Hematopoietic multipotent progenitor cell treated with erythropoietin and hydrocortisone succinate and interleukin-3 and kit ligand, for 15 days (in vitro differentiated cells): ENCODE measurements around the gene RABGAP1L.
"Not testable (repeated sequence)": the region's sequence is repeated elsewhere in the genome, so short reads cannot be mapped to it uniquely, and the experiment has no call there.

ENCODE experiments used
- DNase-seq: peaks from one replicate; pipeline ENCODE4 v3.0.0-alpha.2; 2015; ENCODE audit warnings: low spot score

The RABGAP1L gene

DNA sequence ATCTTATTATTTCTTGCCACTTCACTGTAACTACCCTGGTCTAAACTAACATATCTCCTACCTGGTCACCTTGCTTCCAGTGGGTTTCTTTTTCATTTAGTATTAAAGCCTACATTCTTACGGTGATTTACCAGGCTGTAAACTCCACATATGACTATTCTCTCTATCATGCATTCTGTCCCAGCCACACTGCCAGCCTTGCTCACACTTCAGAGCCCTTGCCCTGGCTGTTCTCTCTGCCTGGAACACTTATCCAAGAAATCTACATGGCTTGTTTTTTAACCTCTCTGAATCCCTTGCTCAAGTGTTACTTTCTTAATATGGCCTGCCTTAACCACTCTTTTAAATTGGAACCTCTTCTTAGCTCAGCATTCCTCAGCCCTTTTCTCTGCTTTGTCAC, 501.2 kb downstream of the RABGAP1L start:
- no peak for DNase-seq

DNA sequence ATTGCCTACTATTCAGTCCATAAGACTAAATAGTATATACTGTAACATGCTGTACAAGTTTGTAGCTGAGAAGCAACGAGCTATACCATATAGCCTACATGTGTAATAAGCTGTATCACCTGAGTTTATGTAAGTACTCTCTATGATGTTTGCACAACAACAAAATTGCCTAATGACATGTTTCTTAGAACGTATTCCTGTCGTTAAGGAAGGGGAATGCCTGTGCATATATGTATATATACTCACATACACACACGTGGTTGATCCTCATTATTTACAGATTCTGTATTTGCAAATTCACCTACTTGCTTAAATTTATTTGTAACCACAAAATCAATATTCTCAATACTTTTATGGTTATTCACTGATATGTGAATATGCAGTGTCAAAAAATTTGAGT, 504.0 kb downstream of the RABGAP1L start:
- DNase-seq = no peak

DNA sequence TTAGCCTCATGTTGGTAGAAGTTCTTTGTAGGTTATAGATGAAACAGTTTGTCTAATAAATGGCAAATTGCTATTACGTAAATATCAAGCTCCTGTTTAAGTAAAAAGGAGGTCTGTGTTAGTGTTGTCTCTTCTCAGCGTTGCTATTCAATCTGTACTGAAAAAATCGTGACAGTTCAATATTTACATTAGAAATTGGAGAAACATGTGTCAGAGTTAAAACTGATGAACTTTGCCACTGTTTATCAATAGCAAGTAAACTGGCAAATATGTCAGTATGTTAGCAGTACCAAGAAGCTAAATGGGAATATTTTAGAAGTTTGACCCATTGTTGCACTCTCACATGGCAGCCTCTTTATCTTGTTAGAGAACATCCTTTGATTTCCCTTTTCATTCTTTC, 506.9 kb downstream of the RABGAP1L start:
- no peak for DNase-seq

DNA sequence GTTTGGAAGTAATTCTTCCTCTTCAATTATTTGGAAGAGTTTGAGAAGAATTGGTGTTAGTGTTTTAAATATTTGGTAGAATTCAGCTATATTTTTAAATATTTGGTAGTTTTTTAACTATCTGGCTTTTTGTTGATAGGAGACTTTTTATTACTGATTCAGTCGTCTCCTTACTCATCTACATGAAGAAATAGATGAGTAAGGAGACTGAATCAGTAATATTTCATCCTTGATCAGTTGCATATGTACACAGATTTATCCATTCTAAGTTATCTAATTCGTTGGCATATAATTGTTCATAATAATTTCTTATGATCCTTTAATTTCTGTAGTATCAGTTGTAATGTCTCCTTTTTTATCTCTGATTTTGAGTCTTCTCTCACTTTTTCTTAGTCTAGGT, 512.5 kb downstream of the RABGAP1L start:
- no peak for DNase-seq

DNA sequence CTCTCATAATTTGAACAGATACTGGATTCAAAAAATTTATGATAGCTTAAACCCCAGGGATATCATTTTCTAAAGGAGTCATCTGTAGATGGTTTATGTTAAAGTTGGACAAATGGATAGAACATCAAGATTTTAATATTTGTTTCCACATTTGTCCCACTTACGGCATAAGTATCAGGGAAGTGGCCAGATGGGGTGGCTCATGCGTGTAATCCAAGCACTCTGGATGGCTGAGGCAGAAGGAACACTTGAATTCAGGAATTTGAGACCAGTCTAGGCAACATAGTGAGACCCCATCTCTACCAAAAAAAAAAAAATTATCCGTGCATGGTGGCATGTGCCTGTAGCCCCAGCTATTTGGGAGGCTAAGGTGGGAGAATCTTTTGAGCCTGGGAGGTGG, 517.5 kb downstream of the RABGAP1L start:
- DNase-seq = no peak

DNA sequence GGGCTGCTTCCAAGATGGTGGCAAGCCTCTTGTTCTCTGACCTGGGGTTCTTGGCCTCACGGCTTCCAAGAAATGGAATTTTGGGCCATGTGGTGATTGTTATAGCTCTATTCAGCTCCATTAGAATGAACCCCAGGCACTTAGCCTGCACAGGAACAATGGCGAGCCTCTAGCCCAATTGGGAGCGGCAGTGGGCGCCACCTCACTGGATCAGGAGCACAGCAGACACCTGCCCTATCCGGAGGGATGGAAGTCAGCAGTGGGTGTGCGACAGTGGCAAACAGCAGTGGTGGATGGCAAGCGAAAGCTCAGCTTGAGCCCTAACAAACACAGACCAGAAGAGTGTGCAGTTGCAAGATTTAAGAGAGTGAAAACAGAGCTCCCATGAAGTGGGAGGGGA, 519.3 kb downstream of the RABGAP1L start:
- no peak for DNase-seq

DNA sequence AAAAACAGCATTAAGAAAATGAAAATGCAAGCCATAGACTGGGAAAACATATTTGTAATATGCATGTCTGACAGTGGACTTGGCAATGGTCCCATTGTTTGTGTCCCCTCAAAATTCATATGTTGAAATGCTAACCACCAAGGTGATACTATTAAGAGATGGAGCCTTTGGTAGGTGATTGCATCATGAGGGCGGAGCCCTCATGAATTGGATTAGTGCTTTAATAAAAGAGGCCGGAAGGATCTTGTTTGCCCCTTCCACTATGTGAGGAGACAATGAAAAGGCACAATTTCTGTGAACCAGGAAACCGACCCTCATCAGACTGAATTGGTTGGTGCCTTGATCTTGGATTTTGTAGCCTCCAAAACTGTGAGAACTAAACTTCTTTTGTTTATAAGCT, 520.8 kb downstream of the RABGAP1L start:
- no peak for DNase-seq

DNA sequence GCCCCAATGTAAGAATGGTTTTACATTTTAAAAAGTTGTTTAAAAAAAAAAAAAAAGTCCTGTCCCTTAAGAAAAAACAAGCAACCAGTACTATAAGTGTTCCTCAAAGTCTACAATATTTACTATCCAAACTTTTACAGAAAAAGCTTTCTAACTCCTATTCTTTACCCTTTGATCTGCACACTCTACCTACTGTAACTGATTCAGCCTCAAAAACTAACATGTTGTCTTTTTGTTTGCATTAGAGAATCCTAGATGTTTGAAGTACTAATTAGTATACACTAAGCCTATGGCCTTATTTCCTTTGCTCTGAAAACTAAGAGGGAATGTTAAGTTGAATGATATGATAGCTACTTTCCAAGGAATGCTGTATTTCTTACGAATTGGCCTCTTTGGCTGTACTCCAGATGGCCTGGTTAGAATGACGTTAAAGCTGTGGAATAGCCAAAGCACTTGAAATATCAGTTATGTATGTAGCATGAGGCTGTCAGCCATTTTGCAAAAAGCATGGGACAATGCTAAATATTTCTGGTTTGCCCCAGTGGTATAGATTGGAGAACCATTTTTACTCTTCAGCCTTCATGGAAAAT, 523.2 kb downstream of the RABGAP1L start:
- DNase-seq = no peak

DNA sequence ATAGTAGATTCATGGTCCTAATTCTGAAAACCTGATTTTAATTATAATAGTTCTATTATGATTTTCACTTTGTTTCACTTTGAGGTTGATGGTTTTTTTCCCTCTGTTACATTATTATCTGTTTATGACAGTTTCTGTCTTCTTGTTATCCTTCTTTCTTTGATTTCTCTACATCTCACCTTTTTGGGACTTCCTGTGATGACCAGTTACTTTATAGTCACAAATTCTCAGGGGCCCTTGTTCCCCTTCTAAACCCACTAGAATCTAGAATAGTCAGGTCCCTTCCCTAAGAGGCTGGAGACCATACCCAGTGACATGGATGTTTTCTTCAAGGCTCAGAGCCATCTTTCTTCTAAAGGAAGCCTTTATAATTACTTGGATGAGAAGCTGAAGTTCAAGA, 526.9 kb downstream of the RABGAP1L start:
- no peak for DNase-seq

DNA sequence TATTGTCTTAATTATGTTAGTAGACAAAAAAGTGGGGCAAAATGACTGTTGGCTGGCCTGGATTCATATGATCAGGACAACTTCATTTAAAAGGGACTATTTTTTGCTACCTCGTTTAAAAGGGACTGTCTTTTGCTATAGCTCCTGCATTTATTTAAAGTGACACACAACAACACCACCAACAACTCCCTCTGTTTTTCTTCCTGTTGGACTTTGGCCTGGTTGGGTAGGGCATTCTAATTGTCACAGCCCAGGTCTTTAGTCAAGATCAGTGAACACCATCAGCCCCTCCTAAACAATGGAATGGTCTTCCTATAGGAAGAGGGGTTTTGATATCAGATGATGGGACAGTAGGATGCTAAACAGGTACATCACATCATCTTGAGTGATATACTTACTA, 530.2 kb downstream of the RABGAP1L start:
- DNase-seq = no peak

DNA sequence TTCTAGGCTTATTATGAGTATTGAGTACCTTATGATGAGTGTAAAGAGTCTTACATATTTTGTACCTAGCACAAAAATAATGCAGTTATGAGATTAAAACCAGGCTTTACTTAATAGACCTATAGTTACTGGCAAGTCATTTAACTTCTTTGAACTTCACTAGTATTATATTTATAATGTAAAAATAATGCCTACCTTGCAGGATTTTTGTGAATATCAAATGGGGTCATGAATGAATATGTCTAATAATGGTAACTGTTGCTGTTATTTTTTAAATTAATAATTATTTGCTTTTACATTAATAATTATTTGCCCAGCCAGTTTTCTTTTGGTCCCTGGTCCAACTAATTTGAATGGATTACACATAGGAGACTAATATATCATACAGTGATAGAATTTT, 530.9 kb downstream of the RABGAP1L start:
- no peak for DNase-seq

DNA sequence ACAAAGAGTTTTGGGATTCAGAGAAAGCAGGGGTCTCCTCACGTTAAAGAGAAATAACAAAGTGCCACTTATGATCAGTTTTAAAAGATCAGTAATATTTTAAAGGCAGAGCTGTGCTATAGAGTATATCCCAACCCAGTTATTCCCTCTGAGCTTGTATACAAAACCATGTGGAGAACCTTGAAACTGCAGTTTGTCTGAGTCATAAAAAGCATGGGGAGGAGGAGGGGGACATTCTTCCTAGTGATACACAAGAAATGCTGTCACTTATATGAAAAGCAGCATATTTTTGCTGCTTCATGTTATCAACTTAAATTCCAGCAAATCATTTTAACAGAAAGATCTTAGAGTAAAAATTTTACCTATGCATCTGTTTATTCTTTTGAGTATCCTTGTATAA, 533.0 kb downstream of the RABGAP1L start:
- DNase-seq = no peak

DNA sequence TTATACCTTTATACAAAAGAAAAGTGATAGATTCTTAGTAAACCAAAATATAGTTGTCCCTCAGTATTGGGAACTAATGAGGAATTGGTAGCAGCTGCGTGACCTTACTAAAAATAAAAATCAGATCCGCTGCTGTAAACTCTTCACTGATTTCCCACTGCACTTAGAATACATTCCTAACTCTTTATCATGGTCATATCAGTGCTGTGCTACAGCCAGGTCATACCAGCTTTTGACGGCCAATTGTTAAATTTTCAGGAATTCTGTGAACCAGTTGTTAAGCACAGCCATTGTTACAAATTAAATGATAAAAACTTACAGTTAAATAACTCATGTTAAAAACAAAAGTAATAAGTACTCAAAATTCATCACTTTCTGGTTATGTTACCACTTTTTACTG, 533.8 kb downstream of the RABGAP1L start:
- no peak for DNase-seq

DNA sequence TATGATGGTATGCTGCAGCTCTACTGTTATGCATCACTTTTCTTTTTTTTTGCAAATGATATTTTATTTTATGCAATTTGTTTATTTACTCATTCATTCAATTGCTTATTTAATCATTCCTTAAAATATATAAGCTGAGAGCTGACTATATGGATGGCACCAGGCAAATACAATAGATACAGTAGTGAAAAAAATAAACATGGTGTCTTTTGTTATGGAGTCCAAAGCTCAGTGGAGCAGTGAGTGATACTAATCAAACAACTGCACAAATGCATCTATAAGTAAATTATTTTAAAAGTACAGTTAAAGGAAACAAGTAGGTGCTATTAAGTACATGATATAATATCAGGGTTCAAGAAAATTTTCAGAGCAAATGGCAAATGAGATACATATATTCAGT, 534.2 kb downstream of the RABGAP1L start:
- DNase-seq = not testable (repeated sequence)

DNA sequence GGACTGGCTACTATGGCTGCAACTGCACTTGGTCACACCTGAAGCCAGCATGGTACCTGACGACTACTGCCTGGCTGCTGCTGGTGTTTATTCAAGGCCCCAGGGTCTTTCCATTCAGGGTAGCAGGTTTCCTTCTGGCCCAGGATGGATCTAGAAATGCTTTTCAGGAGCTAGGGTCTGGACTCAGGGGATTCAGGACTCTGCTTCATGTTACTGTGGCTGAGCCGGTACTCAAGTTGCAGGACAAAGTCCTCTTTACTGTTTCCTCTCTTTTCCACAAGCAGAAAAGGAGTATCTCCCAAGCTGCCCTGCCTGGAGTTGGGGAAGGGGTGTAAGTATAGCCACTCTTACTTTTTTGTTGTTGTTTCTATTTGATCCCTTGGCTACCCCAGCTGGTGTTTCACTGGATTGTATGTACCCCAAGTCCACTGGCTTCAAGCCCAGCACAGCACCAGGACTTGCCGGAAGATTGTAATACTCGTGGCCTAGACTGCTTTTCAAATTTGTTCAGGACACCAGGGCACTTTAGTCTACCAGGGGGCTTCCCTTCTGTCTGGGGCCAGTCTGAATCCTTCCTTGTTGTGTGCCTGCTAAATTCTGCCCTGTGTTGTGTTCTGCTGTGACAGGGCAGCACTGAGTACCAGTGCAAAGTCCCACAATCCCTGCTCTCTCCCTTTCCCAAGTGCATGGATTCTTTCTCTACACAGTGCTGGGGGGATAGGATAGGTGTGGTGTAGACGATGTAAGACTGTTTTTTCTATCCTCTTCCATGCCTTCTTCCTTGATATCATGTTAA, 536.9 kb downstream of the RABGAP1L start:
- DNase-seq = no peak

DNA sequence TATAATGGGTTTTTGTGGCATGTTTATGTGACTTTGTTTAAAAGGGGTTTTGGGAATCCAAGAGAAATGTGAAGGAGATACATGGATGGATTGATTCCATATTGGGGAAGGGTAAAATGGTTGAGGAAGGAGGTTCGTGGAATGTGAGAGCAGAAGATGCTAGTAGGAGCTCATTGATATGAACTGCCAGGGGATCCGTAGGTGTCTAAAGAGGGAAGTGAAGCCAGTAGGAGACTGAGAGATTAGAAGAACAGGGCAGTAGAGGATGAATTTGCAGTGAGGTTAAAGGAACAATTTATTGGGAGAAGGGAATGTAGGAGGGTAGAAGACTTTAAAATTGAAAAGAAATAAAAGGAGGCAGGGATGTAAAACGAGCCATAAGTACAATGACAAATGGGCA, 541.0 kb downstream of the RABGAP1L start:
- no peak for DNase-seq

DNA sequence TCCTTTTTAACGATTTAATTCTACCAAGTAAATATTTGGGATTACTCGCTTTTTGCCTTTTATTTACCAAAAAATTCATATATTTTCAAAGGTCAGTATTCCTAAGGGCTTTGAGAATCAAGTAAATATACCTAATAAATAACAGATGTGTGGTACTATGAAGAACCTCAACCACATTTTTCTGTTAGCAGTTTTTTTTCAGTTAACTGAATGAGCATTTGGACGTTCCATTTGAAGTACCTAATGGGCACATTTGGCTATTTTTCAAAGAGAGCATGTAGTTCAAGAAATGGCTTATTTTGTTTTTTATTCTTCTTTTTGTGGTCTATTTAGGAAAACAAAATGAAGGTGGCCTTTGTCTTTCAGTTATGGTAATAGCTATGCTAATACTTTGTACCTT, 541.5 kb downstream of the RABGAP1L start:
- no peak for DNase-seq

DNA sequence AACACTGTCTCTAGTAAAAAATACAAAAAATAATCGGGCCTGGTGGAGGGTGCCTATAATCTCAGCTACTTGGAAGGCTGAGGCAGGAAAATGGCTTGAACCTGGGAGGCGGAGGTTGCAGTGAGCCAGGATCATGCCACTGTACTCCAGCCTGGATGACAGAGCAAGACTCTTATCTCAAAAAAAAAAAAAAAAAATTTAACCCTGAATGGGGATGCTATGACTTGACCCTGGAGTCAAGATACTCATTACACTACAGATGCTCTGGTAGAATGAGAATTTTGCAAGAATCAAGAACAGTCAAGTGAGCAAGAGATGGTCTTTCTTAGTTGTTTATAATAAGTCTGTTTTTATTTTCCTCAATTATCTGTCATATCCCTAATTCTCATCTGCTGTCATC, 542.2 kb downstream of the RABGAP1L start:
- DNase-seq = no peak

DNA sequence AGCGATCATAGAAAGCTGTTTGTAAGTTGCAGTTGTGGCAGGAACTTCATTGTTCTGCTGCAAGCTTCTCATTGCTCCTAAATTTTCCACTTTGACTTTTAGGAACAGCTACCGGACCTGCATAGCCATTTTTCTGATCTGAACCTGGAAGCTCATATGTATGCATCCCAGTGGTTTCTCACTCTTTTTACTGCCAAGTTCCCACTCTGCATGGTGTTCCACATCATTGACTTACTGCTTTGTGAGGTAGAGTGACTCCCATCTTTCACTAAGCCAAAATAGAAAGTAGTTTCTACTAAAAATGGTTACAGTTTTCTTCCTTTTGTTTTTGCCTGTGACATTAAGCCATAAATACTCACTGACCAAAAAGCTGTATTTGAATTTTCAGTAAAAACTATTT, 542.7 kb downstream of the RABGAP1L start:
- DNase-seq = no peak

DNA sequence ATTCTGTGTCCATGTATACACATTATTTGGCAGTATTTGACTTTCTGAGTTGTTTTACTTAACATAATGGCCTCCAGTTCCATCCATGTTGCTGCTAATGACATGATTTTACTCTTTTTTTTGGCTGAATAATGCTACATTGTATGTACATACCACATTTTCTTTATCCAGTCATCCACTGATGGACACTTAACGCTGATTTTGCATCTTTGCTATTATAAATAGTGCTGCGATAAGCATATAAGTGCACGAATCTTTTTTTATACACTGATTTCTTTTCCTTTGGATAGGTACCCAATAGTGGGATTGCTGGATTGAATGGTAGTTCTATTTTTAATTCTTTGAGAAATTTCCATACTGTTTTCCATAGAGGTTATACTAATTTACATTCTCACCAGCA, 544.0 kb downstream of the RABGAP1L start:
- DNase-seq = no peak

DNA sequence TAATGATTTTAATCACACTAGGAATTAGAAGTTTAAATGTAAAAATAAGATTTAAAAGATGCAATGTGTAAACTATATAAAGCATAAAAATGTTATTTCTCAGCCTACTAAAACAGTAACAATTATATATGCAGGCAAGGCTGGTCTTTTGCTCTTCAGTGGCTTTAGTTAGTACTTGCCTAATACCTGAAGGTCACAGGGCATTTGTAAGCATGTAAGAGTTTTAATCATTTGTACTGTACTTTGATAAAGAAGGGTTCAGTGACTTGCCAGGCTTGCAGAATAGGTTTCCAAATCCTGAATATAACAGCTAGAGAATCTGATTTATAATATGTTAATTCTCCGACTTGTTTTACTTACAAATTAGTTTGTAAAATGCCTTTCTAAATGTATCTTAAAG, 545.0 kb downstream of the RABGAP1L start:
- DNase-seq = no peak

DNA sequence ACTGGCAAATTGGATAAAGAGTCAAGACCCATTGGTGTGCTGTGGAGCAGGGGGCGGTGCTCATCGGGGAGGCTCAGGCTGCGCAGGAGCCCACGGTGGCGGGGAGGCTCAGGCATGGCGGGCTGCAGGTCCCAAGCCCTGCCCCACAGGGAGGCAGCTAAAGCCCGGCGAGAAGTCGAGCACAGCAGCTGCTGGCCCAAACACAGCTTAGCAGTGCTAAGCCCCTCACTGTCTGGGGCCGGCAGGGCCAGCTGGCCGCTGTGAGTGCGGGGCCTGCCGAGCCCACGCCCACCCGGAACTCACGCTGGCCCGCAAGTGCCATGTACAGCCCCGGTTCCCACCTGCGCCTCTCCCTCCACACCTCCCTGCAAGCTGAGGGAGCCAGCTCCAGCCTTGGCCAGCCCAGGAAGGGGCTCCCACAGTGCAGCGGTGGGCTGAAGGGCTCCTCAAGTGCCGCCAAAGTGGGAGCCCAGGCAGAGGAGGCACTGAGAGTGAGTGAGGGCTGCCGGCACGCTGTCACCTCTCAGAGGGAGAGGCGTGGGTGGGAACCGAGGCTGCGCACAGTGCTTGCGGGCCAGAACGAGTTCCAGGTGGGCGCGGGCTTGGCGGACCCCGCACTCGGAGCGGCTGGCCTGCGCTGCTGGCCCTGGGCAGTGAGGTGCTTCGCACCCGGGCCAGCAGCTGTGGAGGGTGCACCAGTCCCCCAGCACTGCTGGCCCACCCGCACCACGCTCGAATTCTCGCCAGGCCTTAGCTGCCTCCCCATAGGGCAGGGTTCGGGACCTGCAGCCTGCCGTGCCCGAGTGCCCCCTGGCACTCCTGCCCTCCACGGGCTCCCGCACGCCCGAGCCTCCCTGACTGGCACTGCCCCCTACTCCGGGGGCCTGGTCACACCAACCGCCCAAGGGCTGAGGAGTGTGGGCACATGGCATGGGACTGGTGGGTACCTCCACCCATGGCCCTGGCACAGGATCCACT, 551.8 kb downstream of the RABGAP1L start:
- DNase-seq = no peak

DNA sequence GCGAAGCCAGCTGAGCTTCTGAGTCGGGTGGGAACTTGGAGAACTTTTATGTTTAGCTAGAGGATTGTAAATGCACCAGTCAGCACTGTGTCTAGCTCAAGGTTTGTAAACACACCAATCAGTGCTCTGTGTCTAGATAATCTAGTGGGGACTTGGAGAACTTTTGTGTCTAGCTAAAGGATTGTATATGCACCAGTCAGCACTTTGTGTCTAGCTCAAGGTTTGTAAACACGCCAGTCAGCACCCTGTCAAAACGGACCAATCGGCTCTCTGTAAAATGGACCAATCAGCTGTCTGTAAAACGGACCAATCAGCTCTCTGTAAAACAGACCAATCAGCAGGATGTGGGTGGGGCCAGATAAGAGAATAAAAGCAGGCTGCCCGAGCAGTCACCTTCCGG, 552.5 kb downstream of the RABGAP1L start:
- DNase-seq = not testable (repeated sequence)
